Forelimb muscle (tissue), 1 donor: ENCODE results near the gene MAP4. TPM values are rescaled to one million over a fixed set of nuclear protein-coding genes. Genes with fewer than 3 reads are reported as not detected.

Source experiments
- DNase-seq: peaks from one replicate; pipeline ENCODE4 v3.0.0-alpha.2; 2013; ENCODE audit warnings: low read depth
- polyA plus RNA-seq: library from polyadenylated mRNA; unstranded; fragments of 120-200 nt; gene quantifications from one replicate; pipeline ENCODE4 v1.2.1, GENCODE V29; 2013; ENCODE audit not compliant: insufficient read length

MAP4 gene
- polyA plus RNA-seq, 1 donor: 340 TPM

GRCh38 chr3:47863391-47864128, 152.7 kb downstream of the MAP4 start:
- DNase-seq: no peak

GRCh38 chr3:47859956-47860605, 156.1 kb downstream of the MAP4 start:
- DNase-seq: no peak

GRCh38 chr3:47857151-47857550, 159.1 kb downstream of the MAP4 start:
- no peak for DNase-seq

GRCh38 chr3:47856669-47857068, 159.5 kb downstream of the MAP4 start:
- no peak for DNase-seq

- DNase-seq: no peak
Observed at GRCh38 chr3:47855461-47856383, 160.5 kb downstream of the MAP4 start.

GRCh38 chr3:47854720-47855455, 161.3 kb downstream of the MAP4 start:
- no peak for DNase-seq

- no peak for DNase-seq
Observed at GRCh38 chr3:47854267-47854666, 161.9 kb downstream of the MAP4 start.

- no peak for DNase-seq
Observed at GRCh38 chr3:47852604-47853602, 163.3 kb downstream of the MAP4 start.

GRCh38 chr3:47851888-47852603, 164.2 kb downstream of the MAP4 start:
- no peak for DNase-seq

GRCh38 chr3:47850564-47851410, 165.4 kb downstream of the MAP4 start:
- no peak for DNase-seq

GRCh38 chr3:47849699-47850563, 166.3 kb downstream of the MAP4 start:
- DNase-seq: no peak

GRCh38 chr3:47849186-47849698, 167.0 kb downstream of the MAP4 start:
- DNase-seq: no peak

GRCh38 chr3:47848599-47849117, 167.6 kb downstream of the MAP4 start:
- DNase-seq: no peak

GRCh38 chr3:47847801-47848518, 168.3 kb downstream of the MAP4 start:
- no peak for DNase-seq

- no peak for DNase-seq
Observed at GRCh38 chr3:47847260-47847659, 169.0 kb downstream of the MAP4 start.

GRCh38 chr3:47846880-47847248, 169.4 kb downstream of the MAP4 start:
- DNase-seq: no peak
